AML-193 (cell line): ENCODE data around the gene DCLK1.
"Not testable (repeated sequence)": the region's sequence is repeated elsewhere in the genome, so short reads cannot be mapped to it uniquely, and the experiment has no call there.

ENCODE experiments used
- DNase-seq, 2 experiments: peaks; one replicate each; lab custom pipeline; 2025; lab: John Stamatoyannopoulos, UW

DCLK1 gene

GRCh38 chr13:36130552-36131221, 495 bp downstream of the DCLK1 start:
- DNase-seq = no peak

DNA sequence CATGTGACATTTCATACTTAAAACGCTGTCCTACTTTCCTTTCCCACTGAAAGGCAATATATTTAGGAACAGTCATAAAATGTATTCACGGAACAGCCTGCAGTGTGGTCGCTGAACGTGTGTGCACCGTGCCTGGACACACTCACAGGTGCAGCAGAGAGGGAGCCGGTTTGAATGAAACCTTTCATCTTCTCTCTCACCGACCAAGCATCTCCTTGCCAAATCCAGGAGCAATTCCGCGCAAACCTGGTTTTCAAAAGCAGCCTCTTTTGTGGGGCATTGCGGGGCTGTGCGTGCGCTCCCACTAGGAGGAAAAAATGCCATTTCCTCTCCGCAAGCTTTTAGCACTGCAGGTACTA, 1.0 kb downstream of the DCLK1 start:
- no peak for DNase-seq

- DNase-seq = no peak
Measured at GRCh38 chr13:36129539-36129938, 1.6 kb downstream of the DCLK1 start.

GRCh38 chr13:36126491-36126890, 4.7 kb downstream of the DCLK1 start:
- DNase-seq = no peak

DNA sequence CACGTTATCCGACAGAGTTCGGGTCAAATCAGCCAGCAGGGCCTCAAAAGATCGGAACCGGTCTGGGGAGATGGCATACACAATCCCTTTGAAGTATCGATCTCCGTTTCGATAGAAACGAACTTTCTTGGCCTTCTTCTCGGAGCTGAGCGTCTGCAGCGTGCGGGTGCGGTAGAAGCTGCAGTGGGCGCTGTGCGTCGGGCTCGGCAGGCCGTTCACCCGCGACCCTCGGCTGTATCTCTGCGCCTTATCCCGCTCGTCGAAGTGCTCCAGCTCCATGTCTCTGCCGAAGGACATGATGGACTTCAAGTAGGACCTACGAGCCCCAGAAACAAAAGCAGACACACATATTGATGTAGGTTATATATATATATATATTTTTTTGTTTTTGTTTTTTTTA, 5.3 kb downstream of the DCLK1 start:
- DNase-seq = no peak

GRCh38 chr13:36124236-36124822, 6.9 kb downstream of the DCLK1 start:
- DNase-seq = no peak

GRCh38 chr13:36115306-36115705, 15.9 kb downstream of the DCLK1 start:
- DNase-seq = no peak

GRCh38 chr13:36114233-36114632, 16.9 kb downstream of the DCLK1 start:
- no peak for DNase-seq

GRCh38 chr13:36108954-36109353, 22.2 kb downstream of the DCLK1 start:
- no peak for DNase-seq

- no peak for DNase-seq
Measured at GRCh38 chr13:36108342-36108741, 22.8 kb downstream of the DCLK1 start.

DNA sequence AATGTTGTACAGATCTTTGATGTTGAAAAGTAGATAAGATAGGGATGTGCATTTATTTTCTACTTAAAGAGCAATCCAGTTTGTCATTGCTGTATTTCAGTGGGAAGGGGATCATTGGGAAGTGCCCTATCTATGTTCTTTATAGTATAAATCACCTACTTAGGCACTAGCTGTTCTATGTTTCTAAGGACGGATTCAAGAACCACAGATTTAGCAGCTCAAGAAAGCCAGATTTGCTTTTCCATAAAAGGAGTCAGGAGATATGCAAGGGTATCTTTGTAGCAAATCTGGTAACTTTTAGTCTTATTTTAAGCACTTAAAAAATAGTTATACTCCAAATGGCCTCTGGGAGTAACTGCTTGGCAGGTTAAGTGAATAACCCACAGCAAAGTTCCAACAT, 23.7 kb downstream of the DCLK1 start:
- DNase-seq = no peak

GRCh38 chr13:36105726-36106125, 25.5 kb downstream of the DCLK1 start:
- no peak for DNase-seq

DNA sequence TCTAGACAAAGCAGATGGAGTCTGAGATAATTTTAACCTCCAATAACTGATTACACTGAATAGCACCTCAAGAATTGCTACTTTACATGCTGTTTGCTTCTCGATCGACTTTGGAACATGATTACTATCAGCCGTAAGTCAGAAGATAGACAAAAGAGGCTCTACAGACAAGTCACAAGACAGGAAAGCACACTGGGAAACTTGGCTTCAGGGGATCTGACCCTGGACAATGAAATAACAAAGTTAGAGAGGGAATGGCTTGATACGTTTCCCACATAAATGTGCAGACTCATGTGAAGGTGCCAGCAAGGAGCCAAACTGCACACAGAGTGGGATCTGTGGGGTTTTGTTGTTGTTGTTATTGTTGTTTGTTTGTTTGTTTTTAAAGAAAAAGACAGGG, 28.5 kb downstream of the DCLK1 start:
- no peak for DNase-seq

GRCh38 chr13:36101907-36102306, 29.3 kb downstream of the DCLK1 start:
- not testable (repeated sequence) for DNase-seq

DNA sequence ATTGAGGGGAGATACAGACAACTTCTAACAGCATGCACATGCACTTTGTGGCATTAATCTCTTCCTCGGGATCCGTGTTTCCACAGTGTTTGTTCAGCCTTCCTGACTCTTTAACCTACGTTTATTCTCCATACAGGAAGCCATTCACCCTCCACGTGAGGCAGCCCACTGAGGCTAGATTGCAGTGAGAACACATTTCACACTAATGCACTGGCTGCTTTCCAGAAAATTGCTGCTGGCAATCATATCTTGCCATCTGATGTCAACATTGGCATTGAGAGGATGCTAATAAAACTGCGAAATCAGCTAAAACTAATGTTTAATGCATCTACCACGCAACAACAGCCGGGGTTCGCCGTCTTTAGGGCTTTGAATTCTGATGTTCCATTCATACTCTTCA, 30.0 kb downstream of the DCLK1 start:
- DNase-seq = no peak

GRCh38 chr13:36098080-36098479, 33.1 kb downstream of the DCLK1 start:
- DNase-seq = no peak

DNA sequence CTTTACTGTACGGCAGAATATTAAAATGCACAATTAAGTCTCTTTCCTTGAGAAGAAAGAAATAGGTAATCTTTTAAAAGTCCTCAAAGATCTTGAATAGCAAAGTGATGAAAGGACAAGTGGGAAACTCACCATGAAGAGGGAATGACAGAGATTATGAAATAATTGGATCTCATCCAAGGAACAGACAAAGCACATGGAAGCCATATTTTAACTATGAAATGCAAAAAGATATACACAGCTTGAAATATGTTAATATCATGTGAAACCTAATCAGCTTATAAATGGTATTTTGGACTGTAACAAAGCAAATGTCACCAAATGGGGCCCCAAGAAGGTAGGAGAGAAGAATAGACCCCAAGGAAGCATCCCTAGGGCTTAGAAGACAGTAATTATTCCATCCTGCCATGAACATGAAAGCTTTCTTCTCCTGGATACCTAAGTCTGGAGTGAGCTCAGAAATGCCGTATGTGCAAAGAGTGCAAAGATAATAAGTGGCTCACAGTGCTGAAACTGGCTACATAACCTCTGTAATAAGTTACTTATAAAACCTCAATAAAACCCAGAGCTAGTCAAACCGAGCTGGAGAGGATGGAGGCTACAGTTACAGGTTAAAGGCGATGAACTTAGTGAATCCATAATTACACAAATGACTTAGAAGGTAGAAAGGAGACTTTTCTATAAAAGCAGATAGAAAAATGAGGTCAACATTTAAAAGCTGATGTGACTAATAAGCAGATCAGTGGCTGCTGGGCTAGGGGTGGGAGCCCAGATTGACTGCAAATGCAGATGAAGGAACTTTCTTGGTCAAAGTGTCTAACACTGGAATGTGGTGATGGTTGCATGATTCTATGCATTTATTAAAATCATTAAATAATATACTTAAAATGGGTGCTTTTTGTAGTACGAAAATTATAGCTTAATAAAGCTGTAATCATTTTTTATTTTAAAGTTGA, 34.4 kb downstream of the DCLK1 start:
- DNase-seq = no peak

GRCh38 chr13:36094478-36094877, 36.7 kb downstream of the DCLK1 start:
- DNase-seq = no peak

- DNase-seq = no peak
Measured at GRCh38 chr13:36090592-36090991, 40.6 kb downstream of the DCLK1 start.

DNA sequence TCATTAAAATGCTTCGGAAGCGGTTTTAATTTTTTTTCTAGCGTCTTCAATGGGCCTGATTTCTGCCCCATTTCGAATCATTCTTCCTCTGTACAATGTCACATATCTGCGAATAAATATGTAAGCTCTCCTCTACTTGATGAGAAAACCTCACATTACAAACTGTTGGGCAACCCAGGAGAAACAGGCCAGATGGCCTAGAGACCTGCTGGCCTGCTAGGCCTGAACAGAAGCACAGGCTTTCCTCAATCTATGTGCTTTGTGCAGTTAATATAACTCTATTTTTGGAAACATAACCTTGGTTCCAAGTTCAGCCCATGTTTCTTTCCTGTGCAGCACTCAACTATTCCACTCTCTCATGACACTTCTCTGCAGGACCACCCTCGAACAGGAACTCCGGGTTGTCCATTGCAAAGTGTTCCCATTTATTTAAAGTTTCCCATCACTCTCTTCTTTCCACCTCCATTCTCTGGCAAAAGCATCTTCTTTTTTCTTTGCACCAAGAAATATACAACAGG, 42.0 kb downstream of the DCLK1 start:
- no peak for DNase-seq

DNA sequence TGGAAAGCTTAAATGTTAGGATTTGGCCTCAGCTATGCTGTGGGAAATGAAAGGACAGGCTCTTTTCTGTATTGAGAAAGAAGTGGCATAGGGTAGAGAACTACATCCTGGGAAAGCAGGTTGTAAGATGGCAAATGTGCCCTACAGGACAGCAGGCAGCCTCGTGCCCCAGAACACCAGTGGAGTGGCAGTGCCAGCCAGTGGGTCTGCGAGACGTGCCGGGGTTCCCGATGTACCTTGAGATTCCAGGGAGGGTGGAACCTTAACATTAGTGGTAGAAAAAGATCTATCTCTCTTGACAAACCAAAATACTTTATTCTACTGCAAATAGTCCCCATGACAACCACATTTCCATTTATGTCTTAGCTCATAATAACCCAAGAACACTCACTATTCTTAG, 42.7 kb downstream of the DCLK1 start:
- DNase-seq = no peak

GRCh38 chr13:36088001-36088400, 43.2 kb downstream of the DCLK1 start:
- no peak for DNase-seq

DNA sequence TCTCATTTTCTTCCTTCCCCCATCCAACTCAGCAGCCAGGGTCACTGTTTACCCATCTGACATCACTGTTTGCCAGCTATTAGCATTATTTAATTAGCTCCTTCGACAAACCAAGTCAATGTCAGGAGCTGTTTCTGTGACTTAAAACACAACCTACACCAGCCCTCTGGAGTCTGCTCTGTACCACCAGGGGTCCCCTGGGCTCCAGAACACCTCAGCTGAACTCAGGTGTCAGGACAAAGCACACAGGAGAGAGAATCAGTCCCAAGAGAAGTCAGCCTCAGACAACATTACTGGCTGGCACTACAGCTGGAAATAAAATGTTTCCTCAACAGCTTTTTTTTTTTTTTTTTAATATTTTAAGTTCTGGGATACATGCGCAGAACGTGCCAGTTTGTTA, 45.1 kb downstream of the DCLK1 start:
- DNase-seq = no peak
